Measurements from ENCODE around the gene HELZ2.
A peak's percentile ranks its signal among the peaks of the same experiment; 100 is the strongest.

Gene HELZ2

GRCh38 chr20:63578224-63579016 is 4.4 kb upstream of the HELZ2 start:
- H3K4me3 ChIP-seq (ENCODE audit: low read depth, low read length): no peak overlapping the region
- DNase-seq (ENCODE audit: low read depth): no peak
- TF ChIP-seq, protein P1, sequence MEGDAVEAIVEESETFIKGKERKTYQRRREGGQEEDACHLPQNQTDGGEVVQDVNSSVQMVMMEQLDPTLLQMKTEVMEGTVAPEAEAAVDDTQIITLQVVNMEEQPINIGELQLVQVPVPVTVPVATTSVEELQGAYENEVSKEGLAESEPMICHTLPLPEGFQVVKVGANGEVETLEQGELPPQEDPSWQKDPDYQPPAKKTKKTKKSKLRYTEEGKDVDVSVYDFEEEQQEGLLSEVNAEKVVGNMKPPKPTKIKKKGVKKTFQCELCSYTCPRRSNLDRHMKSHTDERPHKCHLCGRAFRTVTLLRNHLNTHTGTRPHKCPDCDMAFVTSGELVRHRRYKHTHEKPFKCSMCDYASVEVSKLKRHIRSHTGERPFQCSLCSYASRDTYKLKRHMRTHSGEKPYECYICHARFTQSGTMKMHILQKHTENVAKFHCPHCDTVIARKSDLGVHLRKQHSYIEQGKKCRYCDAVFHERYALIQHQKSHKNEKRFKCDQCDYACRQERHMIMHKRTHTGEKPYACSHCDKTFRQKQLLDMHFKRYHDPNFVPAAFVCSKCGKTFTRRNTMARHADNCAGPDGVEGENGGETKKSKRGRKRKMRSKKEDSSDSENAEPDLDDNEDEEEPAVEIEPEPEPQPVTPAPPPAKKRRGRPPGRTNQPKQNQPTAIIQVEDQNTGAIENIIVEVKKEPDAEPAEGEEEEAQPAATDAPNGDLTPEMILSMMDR (IDR thresholded peaks at IDR 0.05; ENCODE audit: low read depth, low read length, missing control alignments): no peak

GRCh38 chr20:63577317-63577894 is 3.4 kb upstream of the HELZ2 start:
- TF ChIP-seq, protein P1 (IDR thresholded peaks at IDR 0.05; ENCODE audit: low read depth, low read length, missing control alignments): no peak
- in situ Hi-C loops (cut with HindIII; ENCODE audit: low sequenced_read_pairs): no loop called here
- no peak for DNase-seq (ENCODE audit: low read depth)
- H3K4me3 ChIP-seq (ENCODE audit: low read depth, low read length): no peak overlapping the region

More at GRCh38 chr20:63578224-63579016, 4.4 kb upstream of the HELZ2 start:
- in situ Hi-C loops (cut with HindIII; ENCODE audit: low sequenced_read_pairs): no loop called here

GRCh38 chr20:63576311-63576710 is 2.3 kb upstream of the HELZ2 start:
- TF ChIP-seq, protein P1 (IDR thresholded peaks at IDR 0.05; ENCODE audit: low read depth, low read length, missing control alignments): no peak
- no peak for DNase-seq (ENCODE audit: low read depth)
- H3K4me3 ChIP-seq (ENCODE audit: low read depth, low read length): no peak overlapping the region
- in situ Hi-C loops (cut with HindIII; ENCODE audit: low sequenced_read_pairs): no loop called here

DNA sequence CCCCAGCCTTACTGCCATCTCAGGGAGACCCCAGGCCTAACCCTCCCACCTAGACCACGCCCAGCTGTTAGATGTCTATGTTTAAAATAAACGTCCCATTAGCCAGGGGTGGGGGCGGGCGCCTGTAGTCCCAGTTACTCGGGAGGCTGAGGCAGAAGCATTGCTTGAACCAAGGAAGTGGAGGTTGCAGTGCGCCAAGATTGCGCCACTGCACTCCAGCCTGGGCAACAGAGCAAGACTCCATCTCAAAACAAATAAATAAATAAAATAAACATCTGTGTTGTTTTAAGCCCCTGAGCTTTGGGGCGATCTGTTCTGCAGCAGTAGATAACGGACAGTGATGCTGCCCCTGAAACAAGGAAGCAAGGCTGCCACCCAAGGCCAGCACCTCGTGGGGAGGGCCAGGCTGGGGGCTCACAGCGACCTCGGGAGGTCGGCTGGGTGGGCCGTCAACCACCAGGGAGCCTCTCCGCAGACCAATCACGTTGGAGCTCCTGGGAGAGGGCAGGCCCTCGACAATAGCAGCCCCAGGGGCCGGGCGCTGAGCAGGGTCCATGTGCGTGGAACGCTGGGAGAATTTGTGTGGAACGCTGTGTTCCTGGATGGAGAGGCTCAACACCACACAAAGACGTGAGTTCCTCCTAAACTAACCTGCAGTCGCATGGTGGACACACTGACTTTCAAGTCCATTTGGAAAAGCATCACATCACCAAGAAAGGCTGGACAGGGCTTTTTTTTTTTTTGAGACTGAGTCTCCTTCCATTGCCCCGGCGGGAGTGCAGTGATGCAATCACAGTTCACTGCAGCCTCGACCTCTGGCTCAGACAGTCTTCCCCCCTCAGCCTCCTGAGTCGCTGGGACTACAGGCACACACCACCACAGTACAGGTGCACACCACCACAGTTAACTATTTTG is 1.0 kb upstream of the HELZ2 start:
- TF ChIP-seq, protein P1 (IDR thresholded peaks at IDR 0.05; ENCODE audit: low read depth, low read length, missing control alignments): no peak
- in situ Hi-C loops (cut with HindIII; ENCODE audit: low sequenced_read_pairs): no loop called here
- no peak overlapping the region for H3K4me3 ChIP-seq (ENCODE audit: low read depth, low read length)
- no peak for DNase-seq (ENCODE audit: low read depth)

GRCh38 chr20:63573647-63574131 is 350 bp downstream of the HELZ2 start:
- TF ChIP-seq, protein P1 (IDR thresholded peaks at IDR 0.05; ENCODE audit: low read depth, low read length, missing control alignments): no peak
- in situ Hi-C loops (cut with HindIII; ENCODE audit: low sequenced_read_pairs): no loop called here
- DNase-seq (ENCODE audit: low read depth): no peak
- peak overlapping the region; percentile 70 for H3K4me3 ChIP-seq (ENCODE audit: low read depth, low read length)
